HG03280 (cell line): ENCODE data around the gene MAGI1.

Experiments used
- ATAC-seq: cut with Tn5 transposase; IDR thresholded peaks from one replicate; pipeline ENCODE4 v1.9.1; 2021; ENCODE audit warnings: mild to moderate bottlenecking, moderate library complexity; ENCODE audit not compliant: unreplicated experiment

MAGI1 gene

DNA sequence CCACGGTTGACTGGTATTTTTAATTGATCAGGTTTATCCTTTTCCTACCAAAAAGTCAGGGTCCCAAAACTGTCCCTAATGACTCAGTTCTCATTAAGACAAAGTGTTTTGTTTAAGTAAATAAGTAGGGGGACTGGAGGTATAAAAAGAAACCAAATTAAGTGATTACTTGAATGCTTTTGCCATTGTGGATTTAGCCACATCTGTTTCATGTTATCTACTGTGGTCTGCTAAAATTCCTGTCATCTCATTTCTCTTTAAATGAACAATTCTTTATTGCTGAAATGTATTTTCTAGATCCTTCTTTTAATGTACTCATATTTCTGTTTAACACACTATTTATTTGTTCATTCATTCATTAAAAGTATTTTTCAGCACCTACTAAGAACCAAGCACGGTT is 725.1 kb downstream of the MAGI1 start:
- ATAC-seq: no peak

DNA sequence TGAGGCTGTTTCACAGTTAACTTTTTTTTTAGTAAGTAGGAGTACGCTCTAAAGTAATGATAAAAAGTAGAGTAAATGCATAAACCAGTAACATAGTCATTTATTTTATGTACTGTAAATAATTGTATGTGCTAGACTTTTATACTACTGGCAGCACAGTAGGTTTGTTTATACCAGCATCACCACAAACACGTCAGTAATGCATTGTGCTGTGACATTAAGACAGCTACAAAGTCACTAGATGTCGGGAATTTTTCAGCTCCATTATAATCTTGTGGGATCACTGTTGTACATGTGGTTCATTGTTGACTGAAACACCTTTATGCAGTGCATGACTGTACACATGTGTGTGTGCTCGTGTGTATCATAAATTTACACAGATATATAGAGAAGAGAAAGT is 732.9 kb downstream of the MAGI1 start:
- ATAC-seq: no peak
